ENCODE results near the gene VAMP8.

The VAMP8 gene

GRCh38 chr2:85588645-85589044 is 11.3 kb downstream of the VAMP8 start:
- no peak for TF ChIP-seq TAF1 (IDR thresholded peaks at IDR 0.05; ENCODE audit: borderline replicate concordance, insufficient read depth, low read length)
- no peak for TF ChIP-seq REST (IDR thresholded peaks at IDR 0.05; ENCODE audit: insufficient read depth in 1 of 2, low read depth in 2 of 2, low read length in 2 of 2)
- TF ChIP-seq POLR2AphosphoS5 (IDR thresholded peaks at IDR 0.05; ENCODE audit: low read depth, low read length) = no peak

DNA sequence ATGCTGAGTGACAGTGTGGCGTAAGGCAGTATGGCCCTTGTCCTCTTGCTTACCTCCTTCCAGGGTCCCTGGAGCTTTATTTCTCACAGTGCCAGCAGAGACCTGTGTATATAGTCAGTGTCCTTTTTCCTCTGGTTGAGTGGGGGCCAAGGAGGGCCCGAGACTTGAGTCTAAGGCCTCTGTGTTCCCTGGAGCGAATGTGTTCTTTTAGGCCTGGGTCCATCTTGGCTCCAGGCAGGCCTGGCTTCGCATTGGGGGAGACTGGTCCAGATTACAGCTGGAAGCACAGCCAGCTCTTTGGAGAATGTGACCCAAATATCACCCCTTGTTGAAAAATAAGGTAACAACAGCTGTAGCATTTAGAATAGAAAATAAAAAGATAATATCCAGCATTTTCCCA is 11.8 kb downstream of the VAMP8 start:
- TF ChIP-seq SIN3A (IDR thresholded peaks at IDR 0.05; ENCODE audit: borderline replicate concordance, insufficient read depth, low read length) = no peak
- TF ChIP-seq FOXP2 (optimal IDR thresholded peaks at IDR 0.05; ENCODE audit: borderline replicate concordance, extremely low read depth, extremely low read length, insufficient read depth) = no peak
- no peak for TF ChIP-seq TAF1 (IDR thresholded peaks at IDR 0.05; ENCODE audit: borderline replicate concordance, insufficient read depth, low read length)
- no peak for TF ChIP-seq POLR2AphosphoS5 (IDR thresholded peaks at IDR 0.05; ENCODE audit: low read depth, low read length)
- no peak for TF ChIP-seq REST (IDR thresholded peaks at IDR 0.05; ENCODE audit: insufficient read depth in 1 of 2, low read depth in 2 of 2, low read length in 2 of 2)

DNA sequence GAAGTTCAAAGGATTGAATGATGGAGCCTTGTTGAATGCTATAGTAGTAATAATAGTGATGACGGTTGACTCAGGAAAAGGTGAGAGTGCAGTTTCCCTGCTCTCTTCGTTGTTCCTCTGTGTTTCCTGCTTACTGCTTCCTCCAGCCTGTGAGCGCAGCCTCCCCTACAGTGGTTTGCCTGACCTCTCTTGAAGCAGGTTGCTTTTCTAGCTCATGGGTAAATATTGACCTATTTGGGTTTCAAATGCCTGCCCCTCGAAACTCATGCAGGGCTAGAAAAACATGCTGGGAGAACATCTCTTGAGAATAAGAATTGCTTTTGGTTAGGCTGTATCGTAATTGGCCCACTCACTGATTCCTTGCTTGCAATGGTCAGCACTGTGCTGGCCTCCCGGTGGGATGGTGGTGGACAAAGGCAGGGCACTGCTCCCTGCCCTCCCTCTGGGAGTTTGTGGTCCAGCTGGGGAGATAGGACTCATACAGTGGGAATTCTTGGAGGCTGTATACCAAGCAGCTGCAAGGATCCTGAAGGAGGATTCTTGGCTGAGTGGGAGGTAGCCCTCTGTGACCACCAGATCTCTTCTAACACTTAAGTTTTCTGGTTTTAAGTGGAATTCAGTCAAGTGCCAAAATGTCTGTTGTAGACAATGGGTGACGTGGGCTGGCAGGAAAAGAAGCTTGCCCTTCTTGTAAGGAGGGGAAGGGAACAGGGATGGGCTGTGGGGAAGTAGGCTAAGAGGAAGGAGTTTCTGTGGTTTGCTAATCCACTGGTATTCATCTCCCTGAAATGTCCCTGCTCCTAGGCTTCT is 12.8 kb downstream of the VAMP8 start:
- TF ChIP-seq SIN3A (IDR thresholded peaks at IDR 0.05; ENCODE audit: borderline replicate concordance, insufficient read depth, low read length) = no peak
- TF ChIP-seq POLR2AphosphoS5 (IDR thresholded peaks at IDR 0.05; ENCODE audit: low read depth, low read length) = no peak
- TF ChIP-seq TAF1 (IDR thresholded peaks at IDR 0.05; ENCODE audit: borderline replicate concordance, insufficient read depth, low read length) = no peak
- TF ChIP-seq REST (IDR thresholded peaks at IDR 0.05; ENCODE audit: insufficient read depth in 1 of 2, low read depth in 2 of 2, low read length in 2 of 2) = no peak
- no peak for TF ChIP-seq FOXP2 (optimal IDR thresholded peaks at IDR 0.05; ENCODE audit: borderline replicate concordance, extremely low read depth, extremely low read length, insufficient read depth)

DNA sequence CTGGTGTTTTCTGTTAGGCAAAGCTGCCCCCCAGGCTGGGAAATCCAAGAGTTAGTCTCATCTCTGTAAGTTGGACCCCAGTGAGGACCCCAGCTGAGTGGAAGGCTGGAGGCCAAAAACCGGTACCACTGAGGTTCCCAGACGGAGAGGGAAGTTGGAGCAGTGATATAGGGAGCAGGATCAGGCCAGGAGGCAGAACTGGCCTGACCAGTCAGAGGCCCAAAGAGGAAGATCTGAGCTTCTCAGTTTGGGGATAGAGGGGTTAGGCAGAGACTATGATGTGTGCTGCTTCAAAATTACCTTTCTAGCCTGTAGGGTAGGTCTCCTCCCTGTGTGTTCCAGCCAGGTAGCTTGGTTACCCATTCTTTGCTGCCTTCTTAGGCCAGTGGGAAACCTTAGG is 13.6 kb downstream of the VAMP8 start:
- no peak for TF ChIP-seq FOXP2 (optimal IDR thresholded peaks at IDR 0.05; ENCODE audit: borderline replicate concordance, extremely low read depth, extremely low read length, insufficient read depth)
- TF ChIP-seq REST (IDR thresholded peaks at IDR 0.05; ENCODE audit: insufficient read depth in 1 of 2, low read depth in 2 of 2, low read length in 2 of 2) = no peak
- no peak for TF ChIP-seq TAF1 (IDR thresholded peaks at IDR 0.05; ENCODE audit: borderline replicate concordance, insufficient read depth, low read length)
- TF ChIP-seq POLR2AphosphoS5 (IDR thresholded peaks at IDR 0.05; ENCODE audit: low read depth, low read length) = no peak
- TF ChIP-seq SIN3A (IDR thresholded peaks at IDR 0.05; ENCODE audit: borderline replicate concordance, insufficient read depth, low read length) = no peak

All from PFSK-1 (cell line).